Measurements from ENCODE around the gene DUOXA2. TPM values are rescaled to one million over a fixed set of nuclear protein-coding genes. Genes with fewer than 3 reads are reported as not detected.

Gene DUOXA2
- total and polyA plus RNA-seq, 2 experiments from 2014 or later: not detected

DNA sequence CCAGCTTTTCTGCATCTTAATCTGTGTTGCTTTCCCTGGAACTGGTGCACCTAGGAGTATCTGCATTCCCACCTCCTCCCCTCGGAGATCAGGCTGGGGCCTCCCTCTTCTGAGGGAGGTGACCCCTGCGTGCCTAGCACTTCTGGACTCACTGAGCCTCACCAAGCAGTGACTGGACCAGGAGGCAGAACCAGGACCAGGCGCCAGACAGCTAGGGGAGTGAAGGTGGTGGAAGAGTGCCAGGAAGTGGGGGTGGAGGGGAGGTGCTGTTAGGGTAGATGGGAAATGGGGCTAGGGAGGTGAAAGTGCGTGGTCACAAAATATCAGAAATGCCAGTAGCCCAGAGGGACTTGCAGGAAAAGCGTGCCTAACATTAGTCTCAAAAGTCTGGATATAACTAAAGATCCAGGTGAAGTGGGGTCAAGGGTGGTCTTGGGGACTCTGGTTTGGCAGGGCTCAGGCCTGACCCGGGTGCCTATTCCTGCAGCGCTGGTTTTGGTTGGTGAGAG is 1.2 kb downstream of the DUOXA2 start:
- Histone ChIP-seq H2AFZ (no peak overlapping the region), H3K4me3 (0 out of 2 replicates have a peak overlapping the region, but pooled peaks have one; percentile 23), H3K4me1 (ENCODE audit: insufficient read depth) (peaks cover 40% of the 10 kb centered on the region), H3K9me2 (ENCODE audit: insufficient read depth) (no peaks in the 10 kb centered on the region), H3K36me3 (ENCODE audit: insufficient read depth) (no peaks in the 10 kb centered on the region), H3K4me2 (no peak overlapping the region), H3K27me3 (ENCODE audit: insufficient read depth) (peaks cover 94% of the 10 kb centered on the region), H3F3A (replicated peaks; ENCODE audit: low read depth) (no peaks in the 10 kb centered on the region), H3K79me2 (replicated peaks; ENCODE audit: insufficient read depth) (no peaks in the 10 kb centered on the region), H3K27ac (ENCODE audit: low read depth) (no peak overlapping the region), H4K20me1 (replicated peaks; ENCODE audit: insufficient read depth) (peaks cover 4% of the 10 kb centered on the region; the same call in 1 of the 2 replicates)
- Mint-ChIP-seq H3K36me3 (ENCODE audit: low read depth) (no peaks in the 10 kb centered on the region; the same call in 2 of the 3 replicates), H3K4me3 (no peak overlapping the region), H3K27ac (no peak overlapping the region), H3K4me1 (peaks cover 27% of the 10 kb centered on the region), H3K27me3 (ENCODE audit: insufficient read depth, low read depth, poor library complexity) (peaks cover 82% of the 10 kb centered on the region), H3K9me3 (peaks cover 12% of the 10 kb centered on the region)
- ATAC-seq: no peak
- DNase-seq (ENCODE audit: low spot score): no peak
- TF ChIP-seq ZNF462 (CRISPR knock-in tag; IDR thresholded peaks at IDR 0.05) (no peak), STAT1 (IDR thresholded peaks at IDR 0.05; ENCODE audit: unreplicated experiment) (no peak), ZNF331 (CRISPR knock-in tag; IDR thresholded peaks at IDR 0.05; ENCODE audit: low read depth) (no peak), ZNF114 (CRISPR knock-in tag; IDR thresholded peaks at IDR 0.05) (no peak), JUNB (IDR thresholded peaks at IDR 0.05; ENCODE audit: unreplicated experiment) (no peak), EZH2 (IDR thresholded peaks at IDR 0.05; ENCODE audit: low read depth, unreplicated experiment) (peak; percentile 85), NANOG (IDR thresholded peaks at IDR 0.05; ENCODE audit: borderline replicate concordance) (no peak)
- TF ChIP-seq, protein P1, sequence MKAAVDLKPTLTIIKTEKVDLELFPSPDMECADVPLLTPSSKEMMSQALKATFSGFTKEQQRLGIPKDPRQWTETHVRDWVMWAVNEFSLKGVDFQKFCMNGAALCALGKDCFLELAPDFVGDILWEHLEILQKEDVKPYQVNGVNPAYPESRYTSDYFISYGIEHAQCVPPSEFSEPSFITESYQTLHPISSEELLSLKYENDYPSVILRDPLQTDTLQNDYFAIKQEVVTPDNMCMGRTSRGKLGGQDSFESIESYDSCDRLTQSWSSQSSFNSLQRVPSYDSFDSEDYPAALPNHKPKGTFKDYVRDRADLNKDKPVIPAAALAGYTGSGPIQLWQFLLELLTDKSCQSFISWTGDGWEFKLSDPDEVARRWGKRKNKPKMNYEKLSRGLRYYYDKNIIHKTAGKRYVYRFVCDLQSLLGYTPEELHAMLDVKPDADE (IDR thresholded peaks at IDR 0.05): no peak
- TF ChIP-seq, protein P2, sequence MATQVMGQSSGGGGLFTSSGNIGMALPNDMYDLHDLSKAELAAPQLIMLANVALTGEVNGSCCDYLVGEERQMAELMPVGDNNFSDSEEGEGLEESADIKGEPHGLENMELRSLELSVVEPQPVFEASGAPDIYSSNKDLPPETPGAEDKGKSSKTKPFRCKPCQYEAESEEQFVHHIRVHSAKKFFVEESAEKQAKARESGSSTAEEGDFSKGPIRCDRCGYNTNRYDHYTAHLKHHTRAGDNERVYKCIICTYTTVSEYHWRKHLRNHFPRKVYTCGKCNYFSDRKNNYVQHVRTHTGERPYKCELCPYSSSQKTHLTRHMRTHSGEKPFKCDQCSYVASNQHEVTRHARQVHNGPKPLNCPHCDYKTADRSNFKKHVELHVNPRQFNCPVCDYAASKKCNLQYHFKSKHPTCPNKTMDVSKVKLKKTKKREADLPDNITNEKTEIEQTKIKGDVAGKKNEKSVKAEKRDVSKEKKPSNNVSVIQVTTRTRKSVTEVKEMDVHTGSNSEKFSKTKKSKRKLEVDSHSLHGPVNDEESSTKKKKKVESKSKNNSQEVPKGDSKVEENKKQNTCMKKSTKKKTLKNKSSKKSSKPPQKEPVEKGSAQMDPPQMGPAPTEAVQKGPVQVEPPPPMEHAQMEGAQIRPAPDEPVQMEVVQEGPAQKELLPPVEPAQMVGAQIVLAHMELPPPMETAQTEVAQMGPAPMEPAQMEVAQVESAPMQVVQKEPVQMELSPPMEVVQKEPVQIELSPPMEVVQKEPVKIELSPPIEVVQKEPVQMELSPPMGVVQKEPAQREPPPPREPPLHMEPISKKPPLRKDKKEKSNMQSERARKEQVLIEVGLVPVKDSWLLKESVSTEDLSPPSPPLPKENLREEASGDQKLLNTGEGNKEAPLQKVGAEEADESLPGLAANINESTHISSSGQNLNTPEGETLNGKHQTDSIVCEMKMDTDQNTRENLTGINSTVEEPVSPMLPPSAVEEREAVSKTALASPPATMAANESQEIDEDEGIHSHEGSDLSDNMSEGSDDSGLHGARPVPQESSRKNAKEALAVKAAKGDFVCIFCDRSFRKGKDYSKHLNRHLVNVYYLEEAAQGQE (IDR thresholded peaks at IDR 0.05; ENCODE audit: unreplicated experiment): no peak
